A172 (cell line): ENCODE measurements around the gene KIF5C. TPM values are rescaled to one million over a fixed set of nuclear protein-coding genes. Genes with fewer than 3 reads are reported as not detected.

ENCODE experiments used
- total RNA-seq: library from RNA; depleted of rRNA; stranded (reverse); fragments of >200 nt; shearing (Covaris generic); gene quantifications from 2 replicates; pipeline ENCODE4 v1.2.3, GENCODE V29; 2014; rRNA removed

KIF5C gene
- total RNA-seq, 1 experiment from 2014 or later: 22.9 TPM

Other genes starting within 250 kb of the KIF5C start
- gene EPC2, start 230.5 kb upstream of the KIF5C start, total RNA-seq: 15.5 and 18.1 TPM in 2 replicates
- 0.38 TPM in 1 of 2 replicates, not detected in the other for gene LYPD6B, start 163.5 kb downstream of the KIF5C start, total RNA-seq